ENCODE results near the gene CFAP57.

The CFAP57 gene

GRCh38 chr1:43197343-43198127 lies 25.4 kb downstream of the CFAP57 start:
- Histone ChIP-seq H3K4me1 (ENCODE audit: insufficient read depth, insufficient read length) (no peaks in the 10 kb centered on the region), H3K27me3 (ENCODE audit: insufficient read depth, insufficient read length) (no peaks in the 10 kb centered on the region), H3K9ac (ENCODE audit: insufficient read length, low read depth) (no peak overlapping the region), H3K36me3 (ENCODE audit: insufficient read depth, insufficient read length, low read length) (no peaks in the 10 kb centered on the region), H3K9me3 (ENCODE audit: insufficient read depth, low read length) (no peaks in the 10 kb centered on the region; the same call in 1 of the 2 replicates), H3K4me3 (ENCODE audit: insufficient read length, low read depth) (no peak overlapping the region)
- TF ChIP-seq SUZ12 (IDR thresholded peaks at IDR 0.05; ENCODE audit: extremely low read depth, insufficient read depth, insufficient read length) = no peak
- TF ChIP-seq YY1 (IDR thresholded peaks at IDR 0.05; ENCODE audit: insufficient read depth, insufficient read length) = no peak
- TF ChIP-seq ZNF274 (IDR thresholded peaks at IDR 0.05; ENCODE audit: low read depth, low read length) = no peak
- DNase-seq (ENCODE audit: low read depth, low spot score) = no peak

GRCh38 chr1:43199093-43199726 lies 27.1 kb downstream of the CFAP57 start:
- no peak overlapping the region for H3K9ac ChIP-seq (ENCODE audit: insufficient read length, low read depth)
- TF ChIP-seq YY1 (IDR thresholded peaks at IDR 0.05; ENCODE audit: insufficient read depth, insufficient read length) = no peak

GRCh38 chr1:43203859-43204258 lies 31.7 kb downstream of the CFAP57 start:
- no peak for DNase-seq (ENCODE audit: low read depth, low spot score)
- Histone ChIP-seq H3K36me3 (ENCODE audit: insufficient read depth, insufficient read length, low read length) (no peaks in the 10 kb centered on the region), H3K4me1 (ENCODE audit: insufficient read depth, insufficient read length) (peaks cover 7% of the 10 kb centered on the region), H3K27me3 (ENCODE audit: insufficient read depth, insufficient read length) (no peaks in the 10 kb centered on the region), H3K9ac (ENCODE audit: insufficient read length, low read depth) (no peak overlapping the region), H3K4me3 (ENCODE audit: insufficient read length, low read depth) (no peak overlapping the region), H3K9me3 (ENCODE audit: insufficient read depth, low read length) (peaks cover 6% of the 10 kb centered on the region; the same call in 1 of the 2 replicates)
- TF ChIP-seq SUZ12 (IDR thresholded peaks at IDR 0.05; ENCODE audit: extremely low read depth, insufficient read depth, insufficient read length) (no peak), YY1 (IDR thresholded peaks at IDR 0.05; ENCODE audit: insufficient read depth, insufficient read length) (no peak), ZNF274 (IDR thresholded peaks at IDR 0.05; ENCODE audit: low read depth, low read length) (no peak)

More at GRCh38 chr1:43199093-43199726, 27.1 kb downstream of the CFAP57 start:
- Histone ChIP-seq H3K4me3 (ENCODE audit: insufficient read length, low read depth) (no peak overlapping the region), H3K9me3 (ENCODE audit: insufficient read depth, low read length) (no peaks in the 10 kb centered on the region; the same call in 1 of the 2 replicates), H3K27me3 (ENCODE audit: insufficient read depth, insufficient read length) (no peaks in the 10 kb centered on the region), H3K4me1 (ENCODE audit: insufficient read depth, insufficient read length) (no peaks in the 10 kb centered on the region), H3K36me3 (ENCODE audit: insufficient read depth, insufficient read length, low read length) (no peaks in the 10 kb centered on the region)
- DNase-seq (ENCODE audit: low read depth, low spot score) = no peak

GRCh38 chr1:43204394-43204793 lies 32.3 kb downstream of the CFAP57 start:
- peaks cover 7% of the 10 kb centered on the region for H3K4me1 ChIP-seq (ENCODE audit: insufficient read depth, insufficient read length)
- no peak overlapping the region for H3K4me3 ChIP-seq (ENCODE audit: insufficient read length, low read depth)
- H3K27me3 ChIP-seq (ENCODE audit: insufficient read depth, insufficient read length) = no peaks in the 10 kb centered on the region
- DNase-seq (ENCODE audit: low read depth, low spot score) = no peak
- H3K36me3 ChIP-seq (ENCODE audit: insufficient read depth, insufficient read length, low read length) = no peaks in the 10 kb centered on the region
- H3K9me3 ChIP-seq (ENCODE audit: insufficient read depth, low read length) = peaks cover 6% of the 10 kb centered on the region; the same call in 1 of the 2 replicates
- no peak for TF ChIP-seq SUZ12 (IDR thresholded peaks at IDR 0.05; ENCODE audit: extremely low read depth, insufficient read depth, insufficient read length)
- TF ChIP-seq ZNF274 (IDR thresholded peaks at IDR 0.05; ENCODE audit: low read depth, low read length) = no peak
- TF ChIP-seq YY1 (IDR thresholded peaks at IDR 0.05; ENCODE audit: insufficient read depth, insufficient read length) = no peak
- no peak overlapping the region for H3K9ac ChIP-seq (ENCODE audit: insufficient read length, low read depth)

- H3K4me3 ChIP-seq (ENCODE audit: insufficient read length, low read depth) = no peak overlapping the region
- no peaks in the 10 kb centered on the region for H3K36me3 ChIP-seq (ENCODE audit: insufficient read depth, insufficient read length, low read length)
- H3K9ac ChIP-seq (ENCODE audit: insufficient read length, low read depth) = no peak overlapping the region
- no peaks in the 10 kb centered on the region for H3K27me3 ChIP-seq (ENCODE audit: insufficient read depth, insufficient read length)
- TF ChIP-seq YY1 (IDR thresholded peaks at IDR 0.05; ENCODE audit: insufficient read depth, insufficient read length) (no peak), SUZ12 (IDR thresholded peaks at IDR 0.05; ENCODE audit: extremely low read depth, insufficient read depth, insufficient read length) (no peak), ZNF274 (IDR thresholded peaks at IDR 0.05; ENCODE audit: low read depth, low read length) (no peak)
- H3K9me3 ChIP-seq (ENCODE audit: insufficient read depth, low read length) = peaks cover 6% of the 10 kb centered on the region; the same call in 1 of the 2 replicates
- H3K4me1 ChIP-seq (ENCODE audit: insufficient read depth, insufficient read length) = peaks cover 7% of the 10 kb centered on the region
- no peak for DNase-seq (ENCODE audit: low read depth, low spot score)
Measured at GRCh38 chr1:43205671-43206070, 33.5 kb downstream of the CFAP57 start.

GRCh38 chr1:43206600-43207228 lies 34.6 kb downstream of the CFAP57 start:
- Histone ChIP-seq H3K27me3 (ENCODE audit: insufficient read depth, insufficient read length) (no peaks in the 10 kb centered on the region), H3K9me3 (ENCODE audit: insufficient read depth, low read length) (peaks cover 6% of the 10 kb centered on the region; the same call in 1 of the 2 replicates), H3K9ac (ENCODE audit: insufficient read length, low read depth) (peak overlapping the region; percentile 1), H3K36me3 (ENCODE audit: insufficient read depth, insufficient read length, low read length) (no peaks in the 10 kb centered on the region), H3K4me3 (ENCODE audit: insufficient read length, low read depth) (no peak overlapping the region), H3K4me1 (ENCODE audit: insufficient read depth, insufficient read length) (peaks cover 7% of the 10 kb centered on the region)
- peak; percentile 98 for DNase-seq (ENCODE audit: low read depth, low spot score)
- TF ChIP-seq YY1 (IDR thresholded peaks at IDR 0.05; ENCODE audit: insufficient read depth, insufficient read length) (no peak), SUZ12 (IDR thresholded peaks at IDR 0.05; ENCODE audit: extremely low read depth, insufficient read depth, insufficient read length) (no peak), ZNF274 (IDR thresholded peaks at IDR 0.05; ENCODE audit: low read depth, low read length) (no peak)
